Cardiac muscle cell (in vitro differentiated cells and primary cell): ENCODE results near the gene NCAM2. TPM values are rescaled to one million over a fixed set of nuclear protein-coding genes. Genes with fewer than 3 reads are reported as not detected.

Experiments used
- DNase-seq, 2 donors: peaks; one replicate each; pipeline versions ENCODE4 v3.0.0 to v3.0.0-alpha.2; 2010 to 2017; ENCODE audit warnings: low read depth in 1 of 2, low spot score in 1 of 2
- H3K27ac ChIP-seq: fragments of 200-600 bp; sonication (generic); 2 replicates; pipeline ENCODE4 v1.5.1; 2016
- H3K27me3 ChIP-seq: fragments of 200-600 bp; sonication (generic); 2 replicates; pipeline ENCODE4 v1.6.0; 2016; ENCODE audit warnings: control low read depth
- H3K36me3 ChIP-seq: fragments of 200-600 bp; sonication (generic); 2 replicates; pipeline ENCODE4 v1.5.1; 2016; ENCODE audit warnings: control low read depth
- H3K4me1 ChIP-seq: fragments of 200-600 bp; sonication (generic); 2 replicates; pipeline ENCODE4 v1.8.1; 2017; ENCODE audit warnings: low read depth, mild to moderate bottlenecking, mixed run types
- H3K4me3 ChIP-seq: fragments of 200-600 bp; sonication (generic); 2 replicates; pipeline ENCODE4 v1.5.1; 2016; ENCODE audit warnings: mild to moderate bottlenecking
- H3K9me3 ChIP-seq: fragments of 200-600 bp; sonication (generic); 2 replicates; pipeline ENCODE4 v1.5.1; 2017; ENCODE audit warnings: low read depth, mild to moderate bottlenecking, control low read depth
- polyA plus RNA-seq: library from polyadenylated mRNA; unstranded; fragments of >200 nt; fragmentation: Nextera tagmentation; extraction: Ambion mirVana; gene quantifications from 2 replicates; pipeline ENCODE4 v1.2.1, GENCODE V29; 2016
- total RNA-seq: library from RNA; depleted of rRNA; stranded (reverse); fragments of >200 nt; gene quantifications from 2 replicates; pipeline ENCODE4 v1.2.3, GENCODE V29; 2016
- TF ChIP-seq, protein P1 (sequence below): IDR thresholded peaks from 2 replicates; pipeline ENCODE4 v1.5.1; 2012; ENCODE audit warnings: low read depth, mild to moderate bottlenecking, low read length

The NCAM2 gene
- total and polyA plus RNA-seq, 2 experiments from 2014 or later = 0.45 to 2.6 TPM

DNA sequence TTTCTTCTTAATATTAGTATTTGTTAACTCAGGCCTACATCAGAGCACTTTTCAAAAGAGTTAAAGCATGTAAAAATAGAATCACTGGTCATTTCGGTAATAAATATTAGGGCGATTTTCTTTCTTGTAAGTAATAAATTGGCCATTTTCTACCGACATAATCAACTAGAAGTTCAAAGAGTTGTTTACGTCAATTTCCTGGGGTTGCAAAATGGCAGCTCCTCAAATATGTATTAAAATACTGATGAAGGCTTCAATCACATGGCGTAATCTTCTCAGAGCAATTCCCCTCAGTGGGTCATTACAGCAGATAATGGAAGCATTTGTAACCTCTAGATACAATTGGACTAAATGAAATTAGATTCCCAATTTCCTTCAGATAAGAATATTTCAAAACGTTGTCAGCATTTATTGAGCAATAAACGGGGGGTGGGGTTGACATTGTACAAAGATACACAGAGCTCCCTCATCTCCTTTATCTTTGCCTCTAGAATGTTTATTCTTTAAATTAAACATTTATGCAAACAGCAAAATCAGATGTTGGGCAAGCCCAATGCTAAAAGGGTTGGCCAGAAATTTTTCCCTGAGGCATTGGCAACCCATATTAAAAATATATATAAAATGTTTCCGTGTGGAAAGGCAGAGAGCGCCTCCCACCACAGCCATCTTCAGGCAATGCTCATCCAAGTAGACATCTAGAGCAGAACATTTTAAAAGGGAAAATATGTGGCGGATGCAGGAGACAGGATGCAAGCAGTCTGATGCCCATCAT lies 240.6 kb downstream of the NCAM2 start:
- no peaks in the 10 kb centered on the region for H3K4me1 ChIP-seq
- H3K27me3 ChIP-seq = no peaks in the 10 kb centered on the region
- DNase-seq = no peak
- no peaks in the 10 kb centered on the region for H3K36me3 ChIP-seq
- no peaks in the 10 kb centered on the region for H3K9me3 ChIP-seq
- no peak overlapping the region for H3K27ac ChIP-seq
- H3K4me3 ChIP-seq = no peak overlapping the region
- TF ChIP-seq, protein P1, sequence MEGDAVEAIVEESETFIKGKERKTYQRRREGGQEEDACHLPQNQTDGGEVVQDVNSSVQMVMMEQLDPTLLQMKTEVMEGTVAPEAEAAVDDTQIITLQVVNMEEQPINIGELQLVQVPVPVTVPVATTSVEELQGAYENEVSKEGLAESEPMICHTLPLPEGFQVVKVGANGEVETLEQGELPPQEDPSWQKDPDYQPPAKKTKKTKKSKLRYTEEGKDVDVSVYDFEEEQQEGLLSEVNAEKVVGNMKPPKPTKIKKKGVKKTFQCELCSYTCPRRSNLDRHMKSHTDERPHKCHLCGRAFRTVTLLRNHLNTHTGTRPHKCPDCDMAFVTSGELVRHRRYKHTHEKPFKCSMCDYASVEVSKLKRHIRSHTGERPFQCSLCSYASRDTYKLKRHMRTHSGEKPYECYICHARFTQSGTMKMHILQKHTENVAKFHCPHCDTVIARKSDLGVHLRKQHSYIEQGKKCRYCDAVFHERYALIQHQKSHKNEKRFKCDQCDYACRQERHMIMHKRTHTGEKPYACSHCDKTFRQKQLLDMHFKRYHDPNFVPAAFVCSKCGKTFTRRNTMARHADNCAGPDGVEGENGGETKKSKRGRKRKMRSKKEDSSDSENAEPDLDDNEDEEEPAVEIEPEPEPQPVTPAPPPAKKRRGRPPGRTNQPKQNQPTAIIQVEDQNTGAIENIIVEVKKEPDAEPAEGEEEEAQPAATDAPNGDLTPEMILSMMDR = no peak

GRCh38 chr21:21241391-21241790 lies 243.2 kb downstream of the NCAM2 start:
- Histone ChIP-seq H3K9me3 (no peaks in the 10 kb centered on the region), H3K4me1 (no peaks in the 10 kb centered on the region), H3K27me3 (no peaks in the 10 kb centered on the region), H3K36me3 (no peaks in the 10 kb centered on the region), H3K27ac (no peak overlapping the region), H3K4me3 (no peak overlapping the region)
- TF ChIP-seq, protein P1 = no peak
- no peak for DNase-seq

GRCh38 chr21:21246007-21246406 lies 247.8 kb downstream of the NCAM2 start:
- Histone ChIP-seq H3K27ac (no peak overlapping the region), H3K4me1 (no peaks in the 10 kb centered on the region), H3K9me3 (no peaks in the 10 kb centered on the region), H3K4me3 (no peak overlapping the region), H3K36me3 (no peaks in the 10 kb centered on the region), H3K27me3 (no peaks in the 10 kb centered on the region)
- TF ChIP-seq, protein P1 = no peak
- no peak for DNase-seq

DNA sequence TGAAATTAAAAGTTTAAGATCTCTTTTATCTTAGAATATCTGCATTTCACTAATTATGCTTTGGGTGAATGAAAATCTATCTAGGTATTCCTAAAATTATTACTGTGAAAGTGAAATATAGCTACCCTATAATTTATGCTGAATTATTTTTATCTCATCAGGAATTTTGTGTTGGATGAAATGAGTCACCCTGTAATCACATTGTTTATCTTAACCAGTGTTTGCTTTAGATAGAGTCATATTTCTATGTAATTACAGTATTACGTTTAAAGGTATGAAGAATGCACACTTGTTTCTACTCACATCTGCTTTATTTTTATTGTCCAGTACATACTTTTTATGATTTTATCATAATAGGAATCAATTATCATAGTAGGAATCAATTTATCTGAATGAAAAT lies 249.2 kb downstream of the NCAM2 start:
- DNase-seq = no peak
- no peak overlapping the region for H3K4me3 ChIP-seq
- H3K4me1 ChIP-seq = no peaks in the 10 kb centered on the region
- TF ChIP-seq, protein P1 = no peak
- no peaks in the 10 kb centered on the region for H3K36me3 ChIP-seq
- H3K27me3 ChIP-seq = no peaks in the 10 kb centered on the region
- H3K27ac ChIP-seq = no peak overlapping the region
- H3K9me3 ChIP-seq = no peaks in the 10 kb centered on the region

DNA sequence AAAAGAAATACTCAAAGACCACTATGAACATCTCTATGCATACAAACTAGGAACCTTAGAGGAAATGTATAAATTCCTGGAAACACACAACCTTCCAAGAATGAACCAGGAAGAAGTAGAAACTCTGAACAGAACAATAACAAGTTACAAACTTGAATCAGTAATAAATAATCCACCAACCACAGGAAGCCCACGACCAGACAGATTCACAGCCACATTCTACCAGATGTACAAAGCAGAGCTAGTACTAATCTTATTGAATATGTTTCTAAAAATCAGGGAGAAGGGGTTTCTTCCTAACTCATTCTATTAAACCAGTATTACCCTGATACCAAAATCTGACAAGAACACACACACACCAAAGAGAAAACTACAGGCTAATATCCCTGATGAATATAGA lies 263.8 kb downstream of the NCAM2 start:
- no peak for DNase-seq
- H3K4me3 ChIP-seq = no peak overlapping the region
- H3K4me1 ChIP-seq = no peaks in the 10 kb centered on the region
- TF ChIP-seq, protein P1 = no peak
- H3K9me3 ChIP-seq = no peaks in the 10 kb centered on the region
- no peaks in the 10 kb centered on the region for H3K27me3 ChIP-seq
- H3K36me3 ChIP-seq = no peaks in the 10 kb centered on the region
- H3K27ac ChIP-seq = no peak overlapping the region
